SU-DHL-6 (cell line): ENCODE results near the gene WIF1.

Experiments used
- H2AFZ ChIP-seq: fragments of 200-600 bp; sonication (generic); 2 replicates; pipeline ENCODE4 v1.6.1; 2014; ENCODE audit warnings: low read depth, mild to moderate bottlenecking, moderate library complexity, mixed read lengths, antibody characterized with exemption, low read length; ENCODE audit not compliant: severe bottlenecking
- H3F3A ChIP-seq: fragments of 200-600 bp; shearing (Covaris generic); 2 replicates; pipeline ENCODE4 v1.6.0; 2016; ENCODE audit warnings: antibody characterized with exemption, mild to moderate bottlenecking; ENCODE audit not compliant: insufficient read depth
- H3K27ac ChIP-seq: fragments of 200-600 bp; sonication (generic); 2 replicates; pipeline ENCODE4 v1.5.1; 2016; ENCODE audit warnings: low read depth, mild to moderate bottlenecking, low read length, moderate library complexity, mixed read lengths
- H3K27me3 ChIP-seq: fragments of 200-600 bp; sonication (generic), shearing (Covaris generic); 2 replicates; pipeline ENCODE4 v1.6.0; 2014; ENCODE audit warnings: mild to moderate bottlenecking, low read length
- H3K36me3 ChIP-seq: fragments of 200-600 bp; sonication (generic); 2 replicates; pipeline ENCODE4 v1.6.1; 2014; ENCODE audit warnings: mild to moderate bottlenecking, low read length, mixed read lengths
- H3K4me2 ChIP-seq: fragments of 300-600, 200-600 bp; shearing (Covaris generic), sonication (generic); 2 replicates; pipeline ENCODE4 v1.6.0; 2014; ENCODE audit warnings: low read length, low read depth, mild to moderate bottlenecking; ENCODE audit not compliant: poor library complexity, severe bottlenecking
- H3K4me3 ChIP-seq: fragments of 200-600 bp; sonication (generic); 2 replicates; pipeline ENCODE4 v1.5.1; 2014; ENCODE audit warnings: antibody characterized with exemption, low read length, mild to moderate bottlenecking, mixed read lengths; ENCODE audit not compliant: insufficient read depth, poor library complexity, severe bottlenecking
- H3K79me2 ChIP-seq: fragments of 200-600 bp; sonication (generic); 2 replicates; pipeline ENCODE4 v1.6.1; 2014; ENCODE audit warnings: mild to moderate bottlenecking, low read length, moderate library complexity; ENCODE audit not compliant: insufficient read depth
- H3K9ac ChIP-seq: fragments of 200-600 bp; sonication (generic); 2 replicates; pipeline ENCODE4 v1.7.0; 2014; ENCODE audit warnings: mild to moderate bottlenecking, low read length
- H3K9me2 ChIP-seq: fragments of 200-600 bp; sonication (generic); replicated peaks from 2 replicates; pipeline ENCODE4 v1.6.1; 2014; ENCODE audit warnings: low read length; ENCODE audit not compliant: insufficient read depth
- H3K9me3 ChIP-seq: fragments of 200-600 bp; sonication (generic); 2 replicates; pipeline ENCODE4 v1.6.1; 2014; ENCODE audit warnings: low read length, mixed read lengths; ENCODE audit not compliant: insufficient read depth
- H4K20me1 ChIP-seq: fragments of 200-600 bp; sonication (generic); 2 replicates; pipeline ENCODE4 v1.6.1; 2014; ENCODE audit warnings: low read depth, mild to moderate bottlenecking, antibody characterized with exemption, low read length, moderate library complexity, mixed read lengths
- EZH2phosphoT487 ChIP-seq: fragments of 200-600 bp; sonication (generic), shearing (Covaris generic); conservative IDR thresholded peaks from 2 replicates; pipeline ENCODE4 v1.6.1; 2018; ENCODE audit warnings: mild to moderate bottlenecking, antibody characterized with exemption, low read length, moderate library complexity, mixed read lengths
- TF ChIP-seq, protein P1 (sequence below): fragments of 200-600 bp; sonication (generic); IDR thresholded peaks from one replicate; pipeline ENCODE4 v1.5.1; 2017; ENCODE audit warnings: antibody characterized with exemption, mild to moderate bottlenecking, low read length, moderate library complexity; ENCODE audit not compliant: insufficient read depth, poor library complexity, severe bottlenecking

WIF1 gene

GRCh38 chr12:65140738-65141137 is 19.6 kb upstream of the WIF1 start:
- H3K9me2 ChIP-seq, result no peaks in the 10 kb centered on the region
- H2AFZ ChIP-seq, result no peak overlapping the region
- H3F3A ChIP-seq, result no peaks in the 10 kb centered on the region
- H3K9me3 ChIP-seq, result no peaks in the 10 kb centered on the region
- no peak overlapping the region for H3K4me3 ChIP-seq
- TF ChIP-seq, protein P1, sequence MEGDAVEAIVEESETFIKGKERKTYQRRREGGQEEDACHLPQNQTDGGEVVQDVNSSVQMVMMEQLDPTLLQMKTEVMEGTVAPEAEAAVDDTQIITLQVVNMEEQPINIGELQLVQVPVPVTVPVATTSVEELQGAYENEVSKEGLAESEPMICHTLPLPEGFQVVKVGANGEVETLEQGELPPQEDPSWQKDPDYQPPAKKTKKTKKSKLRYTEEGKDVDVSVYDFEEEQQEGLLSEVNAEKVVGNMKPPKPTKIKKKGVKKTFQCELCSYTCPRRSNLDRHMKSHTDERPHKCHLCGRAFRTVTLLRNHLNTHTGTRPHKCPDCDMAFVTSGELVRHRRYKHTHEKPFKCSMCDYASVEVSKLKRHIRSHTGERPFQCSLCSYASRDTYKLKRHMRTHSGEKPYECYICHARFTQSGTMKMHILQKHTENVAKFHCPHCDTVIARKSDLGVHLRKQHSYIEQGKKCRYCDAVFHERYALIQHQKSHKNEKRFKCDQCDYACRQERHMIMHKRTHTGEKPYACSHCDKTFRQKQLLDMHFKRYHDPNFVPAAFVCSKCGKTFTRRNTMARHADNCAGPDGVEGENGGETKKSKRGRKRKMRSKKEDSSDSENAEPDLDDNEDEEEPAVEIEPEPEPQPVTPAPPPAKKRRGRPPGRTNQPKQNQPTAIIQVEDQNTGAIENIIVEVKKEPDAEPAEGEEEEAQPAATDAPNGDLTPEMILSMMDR, result no peak
- no peak for TF ChIP-seq EZH2phosphoT487
- no peak overlapping the region for H3K4me2 ChIP-seq
- no peak overlapping the region for H3K27ac ChIP-seq
- H3K27me3 ChIP-seq, result no peaks in the 10 kb centered on the region
- no peak overlapping the region for H3K9ac ChIP-seq
- no peaks in the 10 kb centered on the region for H3K79me2 ChIP-seq
- H4K20me1 ChIP-seq, result no peaks in the 10 kb centered on the region
- no peaks in the 10 kb centered on the region for H3K36me3 ChIP-seq

GRCh38 chr12:65139389-65139788 is 18.3 kb upstream of the WIF1 start:
- Histone ChIP-seq H3K36me3 (no peaks in the 10 kb centered on the region), H3K4me2 (no peak overlapping the region), H4K20me1 (no peaks in the 10 kb centered on the region), H3K9ac (no peak overlapping the region), H3K9me2 (no peaks in the 10 kb centered on the region), H3K79me2 (no peaks in the 10 kb centered on the region), H3K4me3 (no peak overlapping the region), H3K27me3 (no peaks in the 10 kb centered on the region), H3K9me3 (no peaks in the 10 kb centered on the region), H3F3A (no peaks in the 10 kb centered on the region), H2AFZ (no peak overlapping the region), H3K27ac (no peak overlapping the region)
- TF ChIP-seq EZH2phosphoT487, result no peak
- TF ChIP-seq, protein P1, result no peak

DNA sequence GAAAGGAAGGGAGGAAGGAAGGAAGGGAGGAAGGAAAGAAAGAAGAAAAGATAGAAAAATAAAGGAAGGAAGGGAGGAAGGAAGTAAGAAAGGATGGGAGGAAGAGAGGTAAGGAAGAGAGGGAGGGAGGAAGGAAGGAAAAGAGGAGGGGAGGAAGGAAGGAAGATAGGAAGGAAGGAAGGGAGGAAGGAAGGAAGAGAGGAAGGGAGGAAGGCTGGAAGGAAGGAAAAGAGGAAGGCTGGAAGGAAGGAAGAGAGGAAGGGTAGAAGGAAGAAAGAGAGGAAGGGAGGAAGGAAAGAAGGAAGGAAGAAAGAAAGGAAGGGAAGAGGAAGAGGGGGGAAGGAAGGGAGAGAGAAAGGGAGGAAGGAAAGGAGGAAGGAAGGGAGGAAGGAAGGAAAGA is 12.8 kb upstream of the WIF1 start:
- H4K20me1 ChIP-seq, result no peaks in the 10 kb centered on the region
- no peaks in the 10 kb centered on the region for H3K79me2 ChIP-seq
- no peaks in the 10 kb centered on the region for H3K9me2 ChIP-seq
- no peak overlapping the region for H3K4me3 ChIP-seq
- no peaks in the 10 kb centered on the region for H3K27me3 ChIP-seq
- H2AFZ ChIP-seq, result no peak overlapping the region
- no peak overlapping the region for H3K4me2 ChIP-seq
- no peak overlapping the region for H3K9ac ChIP-seq
- H3K36me3 ChIP-seq, result no peaks in the 10 kb centered on the region
- no peak overlapping the region for H3K27ac ChIP-seq
- no peaks in the 10 kb centered on the region for H3F3A ChIP-seq
- H3K9me3 ChIP-seq, result no peaks in the 10 kb centered on the region
- TF ChIP-seq EZH2phosphoT487, result no peak
- TF ChIP-seq, protein P1, result no peak
